HUES64 (cell line): Measurements from ENCODE around the gene ANKRD30A.
"Not testable (repeated sequence)": the region's sequence is repeated elsewhere in the genome, so short reads cannot be mapped to it uniquely, and the experiment has no call there.

Experiments used
- H3K27ac ChIP-seq: 2 replicates; pipeline ENCODE4 v1.7.0; 2013; ENCODE audit warnings: low read depth, low read length, inconsistent platforms
- H3K27me3 ChIP-seq: 2 replicates; pipeline ENCODE4 v1.6.1; 2013; ENCODE audit warnings: mild to moderate bottlenecking, low read length; ENCODE audit not compliant: insufficient read depth
- H3K36me3 ChIP-seq: 2 replicates; pipeline ENCODE4 v1.6.1; 2013; ENCODE audit warnings: mild to moderate bottlenecking, low read length; ENCODE audit not compliant: insufficient read depth
- H3K4me1 ChIP-seq: 2 replicates; pipeline ENCODE4 v1.6.1; 2013; ENCODE audit warnings: mild to moderate bottlenecking, low read length, moderate library complexity; ENCODE audit not compliant: insufficient read depth
- H3K4me3 ChIP-seq: 2 replicates; pipeline ENCODE4 v1.5.1; 2013; ENCODE audit warnings: mild to moderate bottlenecking, low read length, moderate library complexity
- H3K9ac ChIP-seq: 2 replicates; pipeline ENCODE4 v1.6.1; 2013; ENCODE audit warnings: mild to moderate bottlenecking, low read depth, low read length
- H3K9me3 ChIP-seq: 2 replicates; pipeline ENCODE4 v1.6.1; 2013; ENCODE audit warnings: low read depth, low read length; ENCODE audit not compliant: insufficient read depth
- WGBS: fragments of 150-250, 120-280 bp; methylation state at CpG from one replicate; pipeline ENCODE4 v1.1.7; 2013; ENCODE audit warnings: missing lambda C conversion rate; 5-methylcytosine and 5-hydroxymethylcytosine counted together

The ANKRD30A gene

GRCh38 chr10:37178296-37178695, 52.9 kb downstream of the ANKRD30A start:
- 70% methylated on average over 4 of the region's 4 CpGs for WGBS

DNA sequence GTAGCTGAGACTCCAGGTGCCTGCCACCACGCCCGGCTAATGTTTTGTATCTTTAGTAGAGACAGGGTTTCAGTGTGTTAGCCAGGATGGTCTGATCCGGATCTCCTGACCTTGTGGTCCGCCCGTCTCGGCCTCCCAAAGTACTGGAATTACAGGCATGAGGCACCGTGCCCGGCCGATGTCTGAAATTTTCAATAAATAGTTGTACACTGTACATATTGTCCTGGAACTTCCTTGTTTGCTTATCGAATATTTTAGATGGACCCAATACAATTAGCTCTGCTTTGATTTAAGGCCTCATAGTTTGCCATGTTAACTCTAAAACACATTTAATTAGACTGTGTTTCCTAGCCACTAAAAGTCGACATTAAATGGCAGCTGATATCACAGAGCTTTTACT, 57.3 kb downstream of the ANKRD30A start:
- not testable (repeated sequence) for H3K9ac ChIP-seq, H3K27me3 ChIP-seq, H3K27ac ChIP-seq, H3K4me1 ChIP-seq, H3K4me3 ChIP-seq, H3K36me3 ChIP-seq
- H3K9me3 ChIP-seq, result peaks cover 10% of the 10 kb centered on the region; the same call in 1 of the 2 replicates
- WGBS, result 90% methylated on average over 2 of the region's 11 CpGs

More at GRCh38 chr10:37178296-37178695, 52.9 kb downstream of the ANKRD30A start:
- H3K4me1 ChIP-seq, H3K4me3 ChIP-seq, H3K27ac ChIP-seq, H3K36me3 ChIP-seq, H3K9ac ChIP-seq, H3K27me3 ChIP-seq: not testable (repeated sequence)
- peaks cover 10% of the 10 kb centered on the region; the same call in 1 of the 2 replicates for H3K9me3 ChIP-seq

- Histone ChIP-seq H3K9ac (no peak overlapping the region), H3K4me1 (no peaks in the 10 kb centered on the region), H3K27ac (no peak overlapping the region), H3K27me3 (no peaks in the 10 kb centered on the region), H3K9me3 (peaks cover 62% of the 10 kb centered on the region), H3K4me3 (no peak overlapping the region), H3K36me3 (no peaks in the 10 kb centered on the region)
- 92% methylated on average over 2 of the region's 3 CpGs for WGBS
Observed at GRCh38 chr10:37206132-37206531, 80.7 kb downstream of the ANKRD30A start.

GRCh38 chr10:37220866-37221265, 95.5 kb downstream of the ANKRD30A start:
- no peaks in the 10 kb centered on the region for H3K4me1 ChIP-seq
- H3K9me3 ChIP-seq, result peaks cover 83% of the 10 kb centered on the region
- H3K27ac ChIP-seq, result no peak overlapping the region
- H3K36me3 ChIP-seq, result no peaks in the 10 kb centered on the region
- 90% methylated on average over 1 of the region's 1 CpG for WGBS
- no peak overlapping the region for H3K4me3 ChIP-seq
- H3K27me3 ChIP-seq, result no peaks in the 10 kb centered on the region
- H3K9ac ChIP-seq, result no peak overlapping the region

GRCh38 chr10:37222046-37222445, 96.6 kb downstream of the ANKRD30A start:
- WGBS, result 25% methylated on average over 1 of the region's 2 CpGs
- H3K27me3 ChIP-seq, result no peaks in the 10 kb centered on the region
- H3K27ac ChIP-seq, result no peak overlapping the region
- H3K4me1 ChIP-seq, result no peaks in the 10 kb centered on the region
- no peaks in the 10 kb centered on the region for H3K36me3 ChIP-seq
- no peak overlapping the region for H3K4me3 ChIP-seq
- H3K9ac ChIP-seq, result no peak overlapping the region
- H3K9me3 ChIP-seq, result peaks cover 80% of the 10 kb centered on the region

DNA sequence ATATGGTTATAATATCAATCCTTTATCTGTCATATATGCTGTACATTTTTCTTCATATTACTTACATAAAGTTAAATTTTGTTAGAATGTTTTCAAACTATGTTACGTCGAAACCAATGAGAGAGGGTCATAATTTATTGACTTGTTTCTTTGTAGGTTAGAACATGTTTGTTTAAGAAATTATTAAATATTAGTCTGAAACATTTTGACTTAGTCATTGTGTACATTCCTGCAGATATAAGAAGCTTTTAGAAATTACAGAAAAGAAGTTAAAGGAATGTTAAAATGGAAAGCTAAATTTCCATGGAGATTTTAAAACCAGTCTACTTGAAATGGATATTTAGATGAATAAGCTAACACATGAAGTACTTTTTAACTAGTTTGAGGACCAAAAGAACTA, 99.8 kb downstream of the ANKRD30A start:
- Histone ChIP-seq H3K36me3 (no peaks in the 10 kb centered on the region), H3K27me3 (no peaks in the 10 kb centered on the region), H3K4me1 (no peaks in the 10 kb centered on the region), H3K4me3 (no peak overlapping the region), H3K9ac (no peak overlapping the region), H3K27ac (no peak overlapping the region), H3K9me3 (peaks cover 84% of the 10 kb centered on the region)
- WGBS, result 100% methylated on average over 2 of the region's 2 CpGs

- H3K27me3 ChIP-seq, result no peaks in the 10 kb centered on the region
- H3K4me3 ChIP-seq, result no peak overlapping the region
- H3K9ac ChIP-seq, result no peak overlapping the region
- no peaks in the 10 kb centered on the region for H3K36me3 ChIP-seq
- peaks cover 85% of the 10 kb centered on the region for H3K9me3 ChIP-seq
- H3K4me1 ChIP-seq, result no peaks in the 10 kb centered on the region
- no peak overlapping the region for H3K27ac ChIP-seq
Observed at GRCh38 chr10:37226524-37226923, 101.1 kb downstream of the ANKRD30A start.

DNA sequence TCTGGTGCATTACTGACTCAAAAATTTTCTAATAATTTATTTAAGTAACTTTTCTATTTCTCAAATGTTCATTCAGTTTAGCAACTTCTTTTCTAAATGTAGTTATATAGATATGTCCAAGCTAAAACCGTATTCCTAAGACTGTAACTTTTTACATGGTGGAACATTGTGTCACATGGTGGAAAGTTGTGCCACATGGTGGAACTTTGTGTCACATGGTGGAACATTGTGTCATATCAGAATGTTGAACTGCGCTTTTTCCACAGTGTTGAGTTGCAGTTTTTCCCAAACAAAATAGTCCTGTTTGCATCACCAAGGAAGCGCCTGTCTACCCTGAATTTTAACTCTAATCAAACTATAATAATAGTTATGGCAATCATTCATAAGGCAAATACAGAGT, 109.3 kb downstream of the ANKRD30A start:
- WGBS, result 91% methylated on average over 3 of the region's 3 CpGs
- H3K27ac ChIP-seq, result no peak overlapping the region
- no peak overlapping the region for H3K4me3 ChIP-seq
- no peak overlapping the region for H3K9ac ChIP-seq
- peaks cover 94% of the 10 kb centered on the region for H3K9me3 ChIP-seq
- no peaks in the 10 kb centered on the region for H3K36me3 ChIP-seq
- H3K4me1 ChIP-seq, result no peaks in the 10 kb centered on the region
- no peaks in the 10 kb centered on the region for H3K27me3 ChIP-seq

- no peaks in the 10 kb centered on the region for H3K27me3 ChIP-seq
- no peak overlapping the region; the same call in 1 of the 2 replicates for H3K4me3 ChIP-seq
- no peak overlapping the region for H3K9ac ChIP-seq
- H3K4me1 ChIP-seq, result no peaks in the 10 kb centered on the region
- H3K36me3 ChIP-seq, result no peaks in the 10 kb centered on the region
- H3K27ac ChIP-seq, result no peak overlapping the region
- H3K9me3 ChIP-seq, result peaks cover 95% of the 10 kb centered on the region
- 47% methylated on average over 2 of the region's 2 CpGs for WGBS
Observed at GRCh38 chr10:37236093-37236492, 110.7 kb downstream of the ANKRD30A start.

DNA sequence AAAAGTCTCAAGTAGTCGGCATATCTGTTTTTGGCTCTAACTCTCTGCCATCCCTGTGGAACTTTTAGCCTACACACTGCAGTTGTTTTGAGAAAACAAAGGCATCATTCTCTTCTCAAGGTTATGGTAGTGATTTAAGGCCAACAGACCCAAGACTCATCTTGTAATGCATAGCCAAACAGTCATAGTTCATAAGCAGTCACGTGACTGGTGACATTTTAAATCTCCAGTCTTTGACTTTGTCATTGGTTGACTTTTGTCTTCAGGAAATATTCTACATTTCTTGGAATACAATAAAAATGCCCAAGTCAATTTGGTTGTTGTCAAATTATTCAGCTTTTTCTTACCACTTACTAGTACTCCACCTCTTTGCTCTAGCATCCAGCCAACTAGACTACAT, 114.8 kb downstream of the ANKRD30A start:
- H3K27me3 ChIP-seq, result no peaks in the 10 kb centered on the region
- no peaks in the 10 kb centered on the region for H3K36me3 ChIP-seq
- H3K27ac ChIP-seq, result no peak overlapping the region
- no peak overlapping the region for H3K4me3 ChIP-seq
- WGBS, result 69% methylated on average over 2 of the region's 2 CpGs
- no peaks in the 10 kb centered on the region for H3K4me1 ChIP-seq
- no peak overlapping the region for H3K9ac ChIP-seq
- peaks cover 91% of the 10 kb centered on the region for H3K9me3 ChIP-seq

DNA sequence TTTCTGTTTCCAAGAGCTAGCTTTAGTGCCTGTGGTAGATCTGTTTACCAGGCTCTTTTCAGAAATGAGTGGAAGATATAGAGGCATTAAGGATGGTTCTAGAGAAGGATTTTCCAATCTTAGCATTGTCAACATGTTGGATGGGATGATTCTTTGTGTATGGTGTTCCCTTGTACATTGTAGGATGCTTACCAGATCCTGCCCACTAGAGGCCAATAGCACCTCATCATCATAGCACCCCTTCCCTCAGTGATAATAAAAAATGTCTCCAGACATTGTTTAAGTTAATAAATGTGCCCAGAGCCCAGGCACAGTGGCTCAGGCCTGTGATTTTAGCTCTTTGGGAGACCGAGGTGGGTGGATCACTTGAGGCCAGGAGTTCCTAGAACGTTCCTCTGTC, 121.2 kb downstream of the ANKRD30A start:
- Histone ChIP-seq H3K4me3 (no peak overlapping the region), H3K9me3 (peaks cover 92% of the 10 kb centered on the region), H3K9ac (no peak overlapping the region), H3K36me3 (no peaks in the 10 kb centered on the region), H3K27ac (no peak overlapping the region), H3K4me1 (no peaks in the 10 kb centered on the region), H3K27me3 (no peaks in the 10 kb centered on the region)
- 80% methylated on average over 1 of the region's 2 CpGs for WGBS

DNA sequence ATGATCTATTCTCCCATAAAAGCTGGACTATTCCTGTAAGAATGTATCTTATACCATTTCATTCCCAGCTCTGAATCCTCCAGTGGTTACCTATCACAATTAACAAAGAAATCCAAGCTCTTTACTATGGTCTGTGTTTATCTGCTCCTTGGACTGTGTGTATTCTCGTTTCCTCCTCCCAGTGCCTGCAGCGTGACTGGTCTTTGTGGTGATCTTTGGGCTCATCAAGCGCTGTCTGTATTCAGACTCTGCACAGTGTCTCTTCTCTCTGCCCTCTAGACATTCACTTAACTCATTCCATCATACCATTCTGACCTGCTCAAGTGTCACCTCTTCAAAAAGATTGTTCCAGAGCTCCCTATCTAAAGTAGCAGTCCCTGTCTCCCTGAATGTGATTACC, 130.4 kb downstream of the ANKRD30A start:
- not testable (repeated sequence) for H3K4me3 ChIP-seq, H3K27me3 ChIP-seq, H3K9ac ChIP-seq, H3K36me3 ChIP-seq, H3K27ac ChIP-seq, H3K4me1 ChIP-seq
- 81% methylated on average over 3 of the region's 3 CpGs for WGBS
- peaks cover 81% of the 10 kb centered on the region for H3K9me3 ChIP-seq
